ENCODE results near the gene PPIE.

DNA sequence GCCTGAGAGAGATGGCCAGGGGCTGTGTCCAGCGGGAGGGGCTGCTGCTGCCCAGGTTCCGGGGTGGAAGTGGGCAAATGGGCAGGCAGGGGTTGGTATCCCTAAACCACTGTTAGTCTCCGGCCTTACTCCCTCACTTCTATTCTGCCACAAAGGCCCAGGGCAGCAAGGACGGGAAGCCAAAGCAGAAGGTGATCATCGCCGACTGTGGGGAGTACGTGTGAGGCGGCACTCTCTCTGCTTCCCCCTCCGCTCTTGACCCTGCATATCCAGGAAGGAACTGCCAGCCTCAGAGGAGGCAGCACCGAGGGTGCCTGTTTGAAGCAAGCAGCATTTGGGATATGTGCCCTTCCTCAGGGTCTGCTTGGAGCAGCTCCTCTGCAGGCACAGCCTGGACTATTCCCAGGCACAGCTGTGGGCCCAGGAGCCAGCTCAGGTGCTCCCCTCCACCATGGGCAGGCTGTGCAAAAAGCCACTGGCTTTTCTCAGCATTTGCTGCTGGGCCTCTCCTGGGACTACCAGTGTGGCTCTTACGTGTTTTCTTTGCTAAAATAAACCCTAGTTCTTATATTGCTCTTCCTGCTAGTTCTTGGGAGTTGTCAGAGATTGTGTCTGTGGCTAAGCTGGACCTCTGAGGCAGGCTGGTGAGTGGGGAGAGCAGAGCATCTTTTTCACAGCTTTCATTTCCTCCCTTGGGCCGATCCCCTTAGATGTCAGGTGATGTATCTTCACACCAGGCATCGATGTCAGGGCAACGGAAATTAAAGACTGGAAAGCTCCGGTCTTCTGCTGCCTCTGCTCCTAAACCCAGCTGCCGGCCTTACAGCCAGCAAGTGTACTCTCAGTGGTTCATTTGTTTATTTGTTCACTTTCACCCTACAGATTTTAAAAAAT, 14.7 kb downstream of the PPIE start:
- TF ChIP-seq, protein P1, sequence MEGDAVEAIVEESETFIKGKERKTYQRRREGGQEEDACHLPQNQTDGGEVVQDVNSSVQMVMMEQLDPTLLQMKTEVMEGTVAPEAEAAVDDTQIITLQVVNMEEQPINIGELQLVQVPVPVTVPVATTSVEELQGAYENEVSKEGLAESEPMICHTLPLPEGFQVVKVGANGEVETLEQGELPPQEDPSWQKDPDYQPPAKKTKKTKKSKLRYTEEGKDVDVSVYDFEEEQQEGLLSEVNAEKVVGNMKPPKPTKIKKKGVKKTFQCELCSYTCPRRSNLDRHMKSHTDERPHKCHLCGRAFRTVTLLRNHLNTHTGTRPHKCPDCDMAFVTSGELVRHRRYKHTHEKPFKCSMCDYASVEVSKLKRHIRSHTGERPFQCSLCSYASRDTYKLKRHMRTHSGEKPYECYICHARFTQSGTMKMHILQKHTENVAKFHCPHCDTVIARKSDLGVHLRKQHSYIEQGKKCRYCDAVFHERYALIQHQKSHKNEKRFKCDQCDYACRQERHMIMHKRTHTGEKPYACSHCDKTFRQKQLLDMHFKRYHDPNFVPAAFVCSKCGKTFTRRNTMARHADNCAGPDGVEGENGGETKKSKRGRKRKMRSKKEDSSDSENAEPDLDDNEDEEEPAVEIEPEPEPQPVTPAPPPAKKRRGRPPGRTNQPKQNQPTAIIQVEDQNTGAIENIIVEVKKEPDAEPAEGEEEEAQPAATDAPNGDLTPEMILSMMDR (IDR thresholded peaks at IDR 0.05; ENCODE audit: control extremely low read depth in 1 of 3, insufficient read depth in 1 of 3, low read depth in 1 of 3, low read length in 3 of 3): no peak
- TF ChIP-seq EGR1 (IDR thresholded peaks at IDR 0.05; ENCODE audit: borderline replicate concordance, low read depth, low read length) (no peak), POLR2A (IDR thresholded peaks at IDR 0.05; ENCODE audit: control extremely low read depth in 1 of 2, low read depth in 2 of 2, low read length in 2 of 2) (no peak), KDM1A (IDR thresholded peaks at IDR 0.05; ENCODE audit: borderline replicate concordance, low read length) (no peak), RAD21 (IDR thresholded peaks at IDR 0.05 in 1 of 2, conservative IDR thresholded peaks at IDR 0.05 in 1 of 2; ENCODE audit: low read depth in 2 of 2, low read length in 2 of 2) (no peak), ZNF274 (IDR thresholded peaks at IDR 0.05; ENCODE audit: borderline replicate concordance, extremely low read depth, low read length) (no peak), USF2 (IDR thresholded peaks at IDR 0.05; ENCODE audit: low read length) (no peak)
